Middle frontal gyrus (tissue), 1 donor: ENCODE data around the gene TTC9.

Source experiments
- DNase-seq: peaks from one replicate; pipeline ENCODE4 v3.0.0-alpha.2; 2015; ENCODE audit warnings: low spot score; ENCODE audit errors: extremely low spot score

The TTC9 gene

GRCh38 chr14:70641548-70642302, at the start of gene TTC9:
Gene TTC9 (plus strand): TSS chr14:70641916. CDS start chr14:70642130, 214 bp downstream.
- no peak for DNase-seq

- DNase-seq = no peak
These were observed 47.3 kb upstream of the TTC9 start for GRCh38 chr14:70594461-70594860.

GRCh38 chr14:70595443-70596185, 46.1 kb upstream of the TTC9 start:
- DNase-seq = no peak

GRCh38 chr14:70597731-70598130, 44.0 kb upstream of the TTC9 start:
- DNase-seq = no peak

GRCh38 chr14:70599345-70599744, 42.4 kb upstream of the TTC9 start:
- no peak for DNase-seq

- DNase-seq = peak; percentile 86
These were observed 41.1 kb upstream of the TTC9 start, which contains the start of gene MED6 for GRCh38 chr14:70600382-70601157. Gene MED6 (minus strand): TSS chr14:70600655. CDS start chr14:70600637, 18 bp downstream.

- DNase-seq = no peak
These were observed 40.6 kb upstream of the TTC9 start for GRCh38 chr14:70601162-70601561.

- no peak for DNase-seq
These were observed 39.5 kb upstream of the TTC9 start for GRCh38 chr14:70602254-70602653.

GRCh38 chr14:70611216-70611615, 30.5 kb upstream of the TTC9 start:
- DNase-seq = no peak

- DNase-seq = no peak
These were observed 25.1 kb upstream of the TTC9 start for GRCh38 chr14:70616646-70617045.

GRCh38 chr14:70618314-70618713, 23.4 kb upstream of the TTC9 start:
- no peak for DNase-seq

- no peak for DNase-seq
These were observed 22.0 kb upstream of the TTC9 start for GRCh38 chr14:70619708-70620107.

- DNase-seq = no peak
These were observed 19.5 kb upstream of the TTC9 start for GRCh38 chr14:70622111-70622712.

GRCh38 chr14:70624972-70625371, 16.7 kb upstream of the TTC9 start:
- no peak for DNase-seq

- DNase-seq = no peak
These were observed 9.8 kb upstream of the TTC9 start for GRCh38 chr14:70631948-70632347.

GRCh38 chr14:70635971-70636595, 5.6 kb upstream of the TTC9 start:
- no peak for DNase-seq

GRCh38 chr14:70638416-70638815, 3.3 kb upstream of the TTC9 start:
- no peak for DNase-seq

GRCh38 chr14:70640938-70641547, 673 bp upstream of the TTC9 start:
- peak; percentile 8 for DNase-seq

- no peak for DNase-seq
These were observed 853 bp downstream of the TTC9 start for GRCh38 chr14:70642303-70643235.
